ENCODE results near the gene STIP1.

STIP1 gene

GRCh38 chr11:64253043-64253442 is 67.1 kb downstream of the STIP1 start:
- DNase-seq, result no peak

DNA sequence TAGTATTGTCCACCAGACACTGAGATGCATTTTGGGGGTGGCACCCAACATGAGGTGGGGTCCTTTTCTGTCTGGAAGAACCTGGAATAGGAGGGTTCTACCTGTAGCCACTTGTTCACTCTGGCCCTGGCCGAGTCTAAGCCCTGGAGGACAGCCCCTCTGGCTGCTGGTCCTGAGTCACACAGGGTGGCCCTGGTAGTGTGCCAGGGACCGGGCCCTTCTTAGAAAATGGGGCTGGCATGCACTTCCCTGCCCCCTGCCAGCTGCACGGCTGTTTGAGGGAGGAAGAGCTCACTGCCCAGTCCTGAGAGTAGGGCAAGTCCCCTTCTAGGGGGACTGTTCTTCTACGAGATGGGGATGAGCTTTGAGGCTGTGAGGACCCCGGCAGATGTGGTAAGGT is 67.5 kb downstream of the STIP1 start:
- no peak for DNase-seq
